NCI-H446 treated with DMSO at 0.1 percent for 48 hours (cell line): Measurements from ENCODE around the gene KRT25.
"Not testable (repeated sequence)": the region's sequence is repeated elsewhere in the genome, so short reads cannot be mapped to it uniquely, and the experiment has no call there.

Experiments
- DNase-seq: peaks from one replicate; lab custom pipeline; 2025; lab: John Stamatoyannopoulos, UW

Gene KRT25

DNA sequence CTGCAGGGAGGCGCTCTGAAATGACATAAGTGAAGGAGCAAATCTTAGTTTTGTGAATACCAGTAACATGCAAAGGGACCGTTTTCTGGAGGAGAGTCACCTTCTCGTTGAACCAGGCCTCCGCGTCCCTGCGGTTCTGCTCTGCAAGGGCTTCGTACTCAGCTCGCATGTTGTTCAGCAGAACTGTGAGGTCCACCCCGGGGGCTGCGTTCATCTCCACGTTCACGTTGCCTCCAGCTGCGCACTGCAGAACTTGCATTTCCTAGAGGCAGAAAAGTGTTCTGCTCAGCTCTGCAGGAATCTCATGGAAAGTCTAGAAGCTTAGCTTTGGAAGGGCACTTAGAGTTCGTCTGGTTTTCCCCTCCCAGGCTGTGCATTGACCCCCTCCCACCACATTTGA is 4.1 kb downstream of the KRT25 start:
- no peak for DNase-seq

DNA sequence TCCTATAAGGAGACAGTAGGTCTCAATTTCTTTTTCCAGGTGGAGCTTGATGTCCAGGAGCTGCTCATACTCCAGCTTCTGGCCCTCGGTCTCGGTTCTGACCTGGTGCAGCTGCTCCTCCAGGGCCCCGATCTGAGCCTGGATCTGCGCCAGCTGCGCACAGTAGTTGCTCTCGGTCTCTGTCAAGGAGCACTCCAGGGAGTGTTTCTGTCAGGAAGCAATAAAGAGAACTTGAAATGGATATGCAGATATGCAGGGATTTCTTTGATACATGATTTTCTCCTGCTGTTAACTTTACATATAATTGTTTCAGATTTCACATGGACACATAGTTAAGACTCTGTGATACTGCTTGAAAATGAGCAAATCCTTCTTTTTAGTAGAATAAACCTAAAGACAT is 4.7 kb downstream of the KRT25 start:
- no peak for DNase-seq

DNA sequence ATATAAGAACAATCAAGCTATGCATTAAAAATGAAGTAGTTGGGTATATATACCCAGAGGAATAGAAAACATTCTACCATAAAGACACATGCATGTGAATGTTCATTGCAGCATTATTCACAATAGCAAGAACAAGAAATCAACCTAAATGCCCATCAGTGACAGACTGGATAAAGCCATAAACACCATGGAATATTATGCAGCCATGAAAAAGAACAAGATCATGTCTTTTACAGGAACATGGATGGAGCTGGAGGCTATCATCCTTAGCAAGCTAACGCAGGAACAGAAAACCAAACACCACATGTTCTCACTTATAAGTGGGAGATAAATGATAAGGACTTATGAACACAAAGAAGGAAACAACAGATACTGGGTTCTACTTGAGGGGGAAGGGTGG is 6.5 kb downstream of the KRT25 start:
- not testable (repeated sequence) for DNase-seq

DNA sequence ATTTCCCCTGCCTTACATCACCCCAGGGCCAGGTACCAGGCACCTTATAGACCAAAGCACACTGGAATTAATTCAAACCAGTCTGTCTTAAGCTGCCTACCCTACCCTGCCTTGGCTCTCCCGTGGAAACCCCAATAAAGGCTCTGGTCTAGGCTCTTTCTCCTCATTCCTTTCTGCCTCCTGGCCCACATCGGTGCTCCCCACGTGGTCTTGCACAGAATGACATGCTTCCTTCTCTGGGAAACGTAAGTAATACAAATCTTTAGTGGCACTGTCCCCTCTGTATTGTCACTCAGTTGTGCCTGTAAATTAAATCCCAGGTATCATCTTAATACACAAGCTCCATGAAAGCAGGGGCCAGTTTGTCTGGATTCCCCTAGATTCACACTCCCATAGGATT is 16.6 kb downstream of the KRT25 start:
- DNase-seq, result no peak

DNA sequence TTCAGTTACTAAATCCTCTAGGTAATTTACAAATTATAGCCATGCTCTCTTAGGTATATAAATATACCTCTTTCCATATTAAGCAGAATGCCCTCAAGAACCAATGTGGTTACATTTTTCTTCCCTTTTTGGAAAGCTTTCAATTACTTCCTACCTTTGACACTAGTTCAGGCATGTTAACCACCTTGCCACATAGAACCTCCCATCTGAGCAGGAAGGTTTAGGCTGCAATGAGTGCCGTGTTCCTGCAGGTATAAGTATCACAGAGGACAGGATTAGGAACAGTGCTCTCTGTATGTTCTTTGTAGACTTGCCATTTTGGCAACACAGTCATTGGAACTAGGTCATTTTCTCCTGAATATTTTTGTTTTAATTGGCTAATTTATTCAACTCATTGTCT is 20.1 kb downstream of the KRT25 start:
- DNase-seq, result no peak

DNA sequence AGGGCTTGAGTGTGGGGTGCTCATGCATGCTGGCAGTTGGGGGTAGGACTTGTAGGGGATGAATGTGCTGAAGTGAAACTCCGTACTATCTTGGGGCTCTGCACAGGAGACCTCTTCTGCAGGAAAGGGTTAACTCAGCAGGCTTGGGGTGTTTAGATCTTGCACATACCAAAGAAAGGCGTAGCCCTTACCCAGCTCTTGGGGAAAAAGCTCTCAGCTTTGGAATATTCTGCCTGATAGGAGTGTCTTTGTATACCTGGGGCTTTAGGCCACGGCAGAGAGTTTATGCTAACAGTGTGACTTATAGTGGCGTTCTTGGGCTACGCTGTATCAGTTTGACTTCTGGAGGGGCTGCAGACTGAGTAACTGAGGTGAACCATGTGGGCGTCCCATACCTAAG is 21.1 kb downstream of the KRT25 start:
- no peak for DNase-seq

DNA sequence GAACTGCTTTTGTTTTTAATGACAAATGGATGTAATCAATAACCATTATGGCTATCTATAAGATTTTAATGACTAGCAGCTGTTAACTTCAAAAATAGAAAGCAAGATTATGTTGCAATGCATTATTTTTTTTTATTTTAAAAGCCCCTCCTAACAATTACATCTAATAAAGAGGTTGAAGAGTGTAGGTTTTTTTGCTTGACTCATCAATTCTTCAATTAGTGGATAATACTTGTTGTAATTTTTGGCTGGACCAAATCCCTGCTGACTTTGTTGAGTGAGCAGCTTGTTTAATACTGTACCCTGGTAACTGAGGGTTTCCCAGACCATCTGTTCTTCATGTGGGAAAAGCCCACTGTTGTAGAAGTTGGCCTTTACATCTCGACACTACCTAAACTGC is 24.2 kb downstream of the KRT25 start:
- DNase-seq, result no peak

DNA sequence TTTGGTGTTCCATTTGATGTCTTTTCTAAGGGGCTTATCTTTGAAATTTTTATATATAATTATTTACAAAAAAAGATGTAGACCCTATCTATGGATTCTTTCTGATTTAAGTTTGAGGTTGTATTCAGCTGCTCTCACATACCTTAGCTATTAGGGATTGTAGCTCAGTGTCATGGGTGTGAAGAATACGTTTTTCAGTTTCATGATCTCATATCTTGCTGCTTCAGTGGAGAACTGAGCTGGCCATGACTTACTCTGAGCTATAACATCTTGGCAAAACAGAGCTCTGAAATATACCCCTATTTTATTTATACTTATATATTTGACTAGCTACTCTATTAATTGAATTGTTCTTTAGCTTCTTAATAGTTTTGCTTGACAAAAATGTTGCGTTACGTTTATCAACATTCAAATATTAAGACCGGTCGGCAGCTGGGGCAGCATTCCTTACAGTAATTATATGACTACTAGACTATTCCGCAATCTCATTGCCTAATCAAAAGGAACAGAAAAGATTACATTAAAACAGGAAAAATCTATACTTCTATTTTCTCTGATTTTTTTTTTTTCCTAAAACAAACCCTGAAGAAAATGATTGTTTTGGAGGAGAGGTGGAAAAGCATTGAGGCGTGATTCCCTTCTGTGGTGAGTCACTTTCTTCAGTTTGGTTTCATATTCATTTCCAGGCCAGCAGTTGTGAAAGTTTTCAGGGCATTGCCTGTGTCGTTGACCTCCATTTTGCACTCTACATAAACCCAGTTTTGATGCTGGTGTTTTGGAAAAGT is 27.5 kb downstream of the KRT25 start:
- no peak for DNase-seq

DNA sequence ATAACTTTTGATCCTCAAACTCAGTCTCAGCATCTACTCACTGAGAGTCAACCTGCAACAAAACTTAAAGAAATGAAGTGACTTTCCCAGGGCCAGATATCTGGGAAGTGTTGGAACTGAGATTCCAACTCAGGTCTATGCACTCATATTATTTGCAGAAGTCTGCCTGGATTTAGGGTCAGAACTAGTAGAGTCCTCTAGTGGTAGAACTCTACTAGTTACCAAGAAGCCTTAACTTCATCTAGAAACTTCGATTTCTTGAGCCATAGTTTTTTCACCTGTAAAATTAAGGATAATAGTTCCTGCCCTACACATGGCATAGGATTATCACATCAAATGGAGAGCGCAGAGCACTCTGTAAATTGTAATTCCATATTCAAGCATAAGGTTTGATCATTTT is 28.2 kb downstream of the KRT25 start:
- DNase-seq, result no peak

DNA sequence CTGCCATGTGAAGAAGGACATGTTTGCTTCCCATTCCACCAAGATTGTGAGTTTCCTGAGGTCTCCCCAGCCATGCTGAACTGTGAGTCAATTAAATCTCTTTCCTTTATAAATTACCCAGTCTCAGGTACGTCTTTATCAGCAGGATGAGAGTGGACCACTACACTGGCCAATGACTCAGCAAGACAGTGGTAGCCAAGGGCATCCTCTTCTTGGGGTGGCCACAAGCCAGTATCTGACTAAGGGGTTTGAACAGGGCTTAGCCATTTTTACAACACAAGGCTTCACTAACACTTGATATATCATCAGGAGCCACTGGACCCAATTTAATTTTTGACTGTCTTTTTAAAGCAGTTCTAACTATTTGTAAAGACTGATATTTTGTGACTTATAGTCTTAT is 30.5 kb downstream of the KRT25 start:
- DNase-seq, result no peak

DNA sequence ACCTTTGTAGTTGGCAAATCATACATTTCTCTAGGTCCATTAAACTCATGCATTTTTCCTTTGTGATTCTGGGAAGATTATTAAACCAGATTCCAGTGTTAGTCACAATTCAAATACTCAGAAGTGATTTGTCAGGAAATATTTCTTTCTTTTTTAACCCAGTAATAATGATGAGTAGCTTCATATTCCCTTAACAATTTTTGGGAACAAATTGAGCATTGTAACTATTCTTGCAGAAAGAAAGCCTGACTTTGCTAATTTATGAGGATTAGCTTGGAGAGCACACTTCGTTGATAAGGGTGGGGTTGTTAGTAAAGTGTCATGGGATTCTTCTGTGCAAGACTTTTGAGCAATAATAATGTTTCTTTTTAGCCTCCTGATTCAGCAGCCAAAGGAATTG is 32.9 kb downstream of the KRT25 start:
- no peak for DNase-seq

DNA sequence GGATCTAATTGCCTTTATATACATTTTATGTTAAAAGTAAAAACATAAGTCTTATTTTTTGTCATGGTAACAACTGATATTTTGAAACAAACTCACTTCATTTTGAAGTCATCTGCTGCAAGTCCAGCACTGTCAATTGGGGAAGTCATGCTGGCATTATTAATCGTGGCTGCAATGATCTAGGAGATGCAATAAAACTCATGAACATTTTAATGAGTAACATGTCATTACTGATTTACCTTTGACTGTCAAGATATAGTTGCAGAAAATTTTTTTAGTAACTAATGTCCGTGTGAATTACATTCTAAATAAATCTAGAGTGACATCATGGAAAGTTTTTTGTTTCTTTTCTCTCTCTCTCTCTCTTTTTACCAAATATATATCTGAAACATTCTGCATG is 34.2 kb downstream of the KRT25 start:
- DNase-seq, result no peak

DNA sequence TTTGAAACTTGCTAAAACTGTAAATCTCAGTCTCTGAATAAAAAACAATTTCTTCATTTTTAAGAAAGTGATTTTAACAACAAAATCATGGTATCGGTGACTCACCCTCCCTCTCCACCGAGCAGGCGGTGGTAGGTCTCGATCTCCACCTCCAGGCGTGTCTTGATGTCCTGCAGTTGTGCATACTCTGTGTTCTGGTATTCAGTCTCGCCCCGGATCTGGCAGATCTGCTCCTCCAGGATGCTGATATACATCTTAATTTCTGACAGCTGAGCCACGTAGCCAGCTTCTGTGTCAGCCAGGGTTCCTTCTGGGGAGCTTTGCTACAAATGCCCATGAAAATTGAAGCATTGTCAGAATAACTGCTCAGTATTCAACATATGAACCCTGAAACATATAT is 36.2 kb downstream of the KRT25 start:
- DNase-seq, result no peak

DNA sequence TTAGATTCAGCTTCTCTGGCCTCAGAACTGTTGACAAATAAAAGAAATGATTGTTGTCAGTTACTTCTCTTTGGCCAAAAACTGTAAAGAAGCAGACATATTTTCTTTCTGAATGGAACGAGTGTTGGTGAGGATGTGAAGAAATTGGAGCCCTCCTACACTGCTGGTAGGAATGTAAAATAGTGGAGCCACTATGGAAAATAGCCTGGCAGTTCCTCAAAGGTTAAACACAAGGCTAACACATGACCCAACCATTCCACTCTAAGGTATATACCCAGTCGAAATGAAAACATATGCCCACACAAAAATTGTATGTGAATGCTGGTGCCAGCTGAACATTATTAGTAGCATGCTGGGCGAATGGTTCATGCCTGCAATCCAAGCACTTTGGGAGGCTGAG is 37.4 kb downstream of the KRT25 start:
- no peak for DNase-seq

DNA sequence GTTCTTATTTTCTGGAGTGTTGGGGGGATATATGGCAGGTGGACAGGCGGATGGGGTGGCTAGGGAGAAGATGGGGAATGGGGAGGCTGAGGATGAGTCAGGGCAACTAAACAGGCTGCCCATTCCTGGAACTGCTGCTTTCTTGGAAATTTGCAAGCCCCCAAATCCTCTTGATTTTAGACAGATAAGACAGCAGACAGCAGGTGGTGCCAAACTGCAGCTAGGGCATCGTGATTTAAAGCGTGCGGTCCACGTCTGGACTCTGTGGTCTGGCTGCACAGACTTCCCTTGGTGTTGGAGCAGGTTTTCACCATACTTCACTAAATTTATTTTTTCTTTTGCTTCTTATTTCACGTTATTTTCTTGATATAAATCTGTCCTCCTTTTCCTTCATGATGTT is 40.7 kb downstream of the KRT25 start:
- DNase-seq, result no peak

DNA sequence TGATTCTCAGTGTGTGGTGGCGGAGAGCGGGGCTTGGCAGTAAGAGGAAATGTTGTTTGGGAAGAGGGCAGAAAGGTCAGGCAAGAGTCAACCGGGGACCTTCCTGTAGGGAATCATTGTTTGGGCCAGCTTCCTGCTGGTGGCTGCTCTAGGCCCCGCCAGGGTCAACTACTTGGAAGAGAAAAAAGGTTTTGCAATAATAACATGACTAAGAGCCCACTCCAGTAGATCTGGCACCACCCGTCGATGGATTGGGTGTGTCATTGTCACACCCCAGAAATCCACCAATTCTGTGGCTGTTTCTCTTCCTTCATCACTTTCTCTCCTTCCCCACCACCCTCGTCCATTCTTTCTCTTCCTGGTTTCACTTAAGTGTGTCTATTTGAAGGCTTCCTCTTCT is 47.4 kb downstream of the KRT25 start:
- no peak for DNase-seq

DNA sequence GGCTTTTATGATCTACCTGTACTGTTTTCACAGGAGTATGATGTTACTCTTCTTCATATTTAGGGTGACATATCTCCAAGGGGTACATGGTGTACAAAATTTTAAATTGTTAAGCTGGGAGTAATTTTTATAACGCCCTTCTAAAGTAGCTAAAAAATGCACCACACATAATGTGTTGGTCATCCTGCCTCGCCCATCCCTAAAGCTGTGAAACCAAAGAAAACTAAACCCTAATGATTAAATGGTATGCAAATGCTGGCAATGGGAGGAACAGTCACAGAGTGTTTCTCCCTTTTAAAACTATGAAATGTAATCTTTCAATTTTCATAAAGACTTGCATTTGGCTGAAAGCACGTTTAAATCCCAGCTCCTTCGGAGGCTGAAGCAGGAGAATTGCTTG is 49.5 kb downstream of the KRT25 start:
- DNase-seq, result no peak

DNA sequence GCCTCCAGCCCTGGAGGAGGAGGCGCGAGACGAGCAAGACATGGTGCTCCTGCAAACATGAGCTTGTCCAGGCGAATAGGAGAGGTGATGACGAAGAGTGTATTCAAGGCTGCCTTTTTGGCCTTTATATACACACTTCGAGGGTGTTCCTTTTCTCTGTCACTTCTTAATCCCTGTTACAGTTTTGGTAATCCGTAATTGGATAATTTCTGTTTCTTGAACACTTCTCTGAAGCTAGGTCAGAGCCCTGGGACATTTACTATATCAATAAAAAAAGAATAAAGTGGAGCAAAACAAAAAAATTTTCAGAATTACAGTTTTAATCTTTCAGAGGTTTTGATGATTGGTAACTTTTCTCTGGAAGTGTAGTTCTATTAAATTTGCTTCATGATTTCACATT is 51.5 kb downstream of the KRT25 start, which contains the start of gene KRT24:
KRT24 (minus strand) TSS at position 101 of the 400 bp plus-strand sequence; CDS start at position 42, 59 bp downstream.
- no peak for DNase-seq

DNA sequence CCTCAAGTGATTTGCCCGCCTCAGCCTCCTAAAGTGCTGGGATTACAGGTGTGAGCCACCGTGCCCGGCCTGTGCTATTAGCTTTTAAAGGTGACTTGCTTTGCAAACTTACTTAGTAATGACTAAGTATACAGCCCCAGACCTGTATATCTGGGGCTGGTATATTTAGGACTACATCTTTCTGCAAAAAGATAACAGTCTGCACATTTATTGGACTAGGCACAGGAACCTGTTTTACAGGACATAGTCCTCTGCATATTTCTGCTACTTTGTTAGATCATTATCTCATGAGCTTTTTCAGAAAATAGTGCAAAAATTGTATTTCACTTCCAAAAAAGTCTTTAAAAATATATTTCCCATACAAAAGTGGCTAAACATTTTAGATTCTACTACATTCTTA is 52.9 kb downstream of the KRT25 start:
- DNase-seq, result no peak

DNA sequence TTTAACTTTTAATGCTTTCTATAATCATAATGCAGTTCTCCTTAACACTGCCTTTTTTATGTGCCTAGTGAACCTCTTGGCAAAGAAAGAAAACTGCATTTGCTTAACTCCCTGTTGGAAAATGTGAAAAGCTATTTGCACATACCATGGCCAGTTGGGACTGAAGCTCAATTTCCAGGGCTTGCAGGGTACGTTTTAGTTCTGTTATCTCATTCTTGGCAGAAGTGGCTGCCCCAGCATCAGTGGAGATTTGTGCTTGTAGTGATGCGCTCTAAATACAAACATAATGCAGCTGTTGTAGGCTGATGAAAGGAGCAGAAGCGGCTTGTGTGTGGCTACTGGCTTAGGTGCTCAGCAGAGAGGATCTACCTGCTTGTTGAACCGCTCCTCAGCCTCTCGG is 55.3 kb downstream of the KRT25 start:
- no peak for DNase-seq

DNA sequence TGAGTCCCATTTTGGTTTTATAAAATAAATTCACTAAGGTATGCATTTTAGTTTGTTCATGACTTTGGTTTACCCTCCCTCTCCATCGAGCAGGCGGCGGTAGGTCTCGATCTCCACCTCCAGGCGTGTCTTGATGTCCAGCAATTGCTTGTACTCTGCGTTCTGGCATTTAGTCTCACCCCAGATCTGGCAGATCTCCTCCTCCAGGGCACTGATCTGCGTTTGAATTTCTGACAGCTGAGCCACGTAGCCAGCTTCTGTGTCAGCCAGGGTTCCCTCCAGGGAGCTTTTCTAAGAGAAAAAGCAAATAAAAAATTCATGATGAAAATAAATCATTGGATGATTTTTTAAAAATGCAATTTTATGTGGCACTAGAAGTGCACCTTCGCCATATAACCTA is 55.8 kb downstream of the KRT25 start:
- no peak for DNase-seq
